Tongue (tissue), 2 donors: ENCODE measurements around the gene HTR2C. TPM values are rescaled to one million over a fixed set of nuclear protein-coding genes. Genes with fewer than 3 reads are reported as not detected.
"Not testable (repeated sequence)": the region's sequence is repeated elsewhere in the genome, so short reads cannot be mapped to it uniquely, and the experiment has no call there.

Experiments used
- DNase-seq: peaks from one replicate; pipeline ENCODE4 v3.0.0-alpha.2; 2015
- total RNA-seq: library from RNA; depleted of rRNA; stranded (reverse); fragments of >200 nt; gene quantifications from one replicate; pipeline ENCODE4 v1.2.3, GENCODE V29; 2014

Gene HTR2C
- not detected for total RNA-seq

DNA sequence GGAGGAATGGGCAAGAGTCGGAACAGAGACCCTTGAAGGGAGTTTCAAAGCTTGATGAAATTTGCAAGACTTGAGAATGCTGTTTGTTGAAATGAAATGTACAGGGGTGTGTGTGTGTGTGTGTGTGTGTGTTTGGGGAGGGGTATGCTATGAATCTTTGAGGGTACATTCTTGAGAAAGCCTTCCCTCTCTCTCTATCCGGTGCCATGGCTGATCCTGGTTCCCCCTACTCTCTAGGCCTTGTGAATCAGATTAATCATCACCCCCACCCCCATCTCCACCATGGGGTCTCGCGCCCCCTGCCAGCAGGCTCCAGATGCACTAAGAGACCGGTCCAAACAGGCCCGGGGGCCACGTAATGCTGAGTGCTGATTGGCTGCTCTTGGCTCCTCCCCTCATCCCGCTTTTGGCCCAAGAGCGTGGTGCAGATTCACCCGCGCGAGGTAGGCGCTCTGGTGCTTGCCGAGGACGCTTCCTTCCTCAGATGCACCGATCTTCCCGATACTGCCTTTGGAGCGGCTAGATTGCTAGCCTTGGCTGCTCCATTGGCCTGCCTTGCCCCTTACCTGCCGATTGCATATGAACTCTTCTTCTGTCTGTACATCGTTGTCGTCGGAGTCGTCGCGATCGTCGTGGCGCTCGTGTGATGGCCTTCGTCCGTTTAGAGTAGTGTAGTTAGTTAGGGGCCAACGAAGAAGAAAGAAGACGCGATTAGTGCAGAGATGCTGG is at the start of gene HTR2C:
Gene HTR2C (plus strand): TSS at position 441 of the 729 bp plus-strand sequence. CDS start 142,851 bp downstream, outside the sequence.
- no peak for DNase-seq

DNA sequence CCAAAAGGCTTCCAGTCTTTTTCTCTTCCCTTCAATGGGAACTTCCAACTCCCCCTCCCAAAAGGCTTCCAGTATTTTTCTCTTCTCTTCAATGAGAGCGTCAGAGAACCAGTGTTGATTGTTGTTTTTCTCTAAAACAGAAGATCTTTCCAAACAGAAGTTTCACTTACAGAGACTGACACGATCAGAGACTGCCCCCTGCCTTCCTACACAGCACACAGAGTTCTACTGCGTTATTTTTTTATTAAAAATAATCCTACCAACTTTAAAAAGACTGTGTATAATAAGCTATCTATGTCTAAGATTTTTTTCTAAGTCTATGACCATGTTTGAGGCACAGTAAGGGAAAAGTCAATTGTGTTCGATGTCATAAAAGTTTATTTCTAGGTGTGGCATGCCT is 3.5 kb upstream of the HTR2C start:
- no peak for DNase-seq

DNA sequence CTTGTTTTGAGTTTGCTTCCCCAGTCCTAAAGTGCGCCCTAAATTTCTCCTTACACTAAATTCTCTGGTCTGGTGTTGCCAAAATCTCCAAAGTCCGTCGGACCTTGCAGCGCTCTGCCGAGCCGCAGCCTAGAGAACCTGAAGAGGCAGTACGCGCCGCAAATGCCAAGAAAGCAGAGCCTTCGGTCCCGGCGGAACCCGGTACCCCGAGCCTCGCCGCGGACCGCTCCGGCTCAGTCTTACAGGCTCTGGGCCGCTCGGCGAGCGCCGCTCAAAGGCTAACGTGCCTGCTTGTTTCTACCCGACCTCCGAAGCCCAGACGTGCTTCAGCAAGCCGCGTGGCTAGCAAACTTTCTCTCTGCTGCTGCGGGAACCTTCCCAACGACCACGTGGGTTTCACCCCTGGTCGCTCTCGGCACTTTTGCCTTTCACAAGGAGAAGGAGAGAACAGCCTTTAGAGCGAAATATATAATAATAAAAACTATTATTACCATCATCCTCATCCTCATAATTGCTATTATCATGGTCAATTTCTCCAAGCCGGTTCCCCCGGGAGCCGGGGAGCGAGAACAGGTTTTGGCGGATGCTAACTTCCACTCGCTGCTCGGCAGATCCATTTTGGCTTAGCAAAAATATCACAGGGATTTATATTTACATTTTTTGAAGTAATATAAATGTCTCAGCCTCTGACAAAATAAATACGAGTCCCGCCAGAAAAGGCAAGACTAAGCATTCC is 2.2 kb upstream of the HTR2C start:
- DNase-seq: no peak

DNA sequence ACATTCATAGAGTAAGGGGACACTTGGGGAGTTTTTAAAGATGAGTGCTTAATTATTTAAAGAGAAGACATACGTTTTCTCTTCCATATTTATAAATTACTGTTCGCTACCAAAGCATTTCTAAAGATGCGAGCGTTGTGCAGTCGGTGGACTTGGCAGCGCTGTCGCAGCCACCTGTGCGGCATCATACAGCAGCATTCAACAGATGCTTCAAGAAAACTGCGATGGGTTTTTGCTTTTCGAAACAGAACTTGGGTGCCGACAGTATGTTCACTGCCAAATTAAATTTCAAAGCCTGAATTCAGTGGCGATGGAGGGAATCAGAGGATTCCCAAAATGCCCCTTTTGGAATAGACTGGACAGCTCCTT is 1.6 kb upstream of the HTR2C start:
- no peak for DNase-seq

DNA sequence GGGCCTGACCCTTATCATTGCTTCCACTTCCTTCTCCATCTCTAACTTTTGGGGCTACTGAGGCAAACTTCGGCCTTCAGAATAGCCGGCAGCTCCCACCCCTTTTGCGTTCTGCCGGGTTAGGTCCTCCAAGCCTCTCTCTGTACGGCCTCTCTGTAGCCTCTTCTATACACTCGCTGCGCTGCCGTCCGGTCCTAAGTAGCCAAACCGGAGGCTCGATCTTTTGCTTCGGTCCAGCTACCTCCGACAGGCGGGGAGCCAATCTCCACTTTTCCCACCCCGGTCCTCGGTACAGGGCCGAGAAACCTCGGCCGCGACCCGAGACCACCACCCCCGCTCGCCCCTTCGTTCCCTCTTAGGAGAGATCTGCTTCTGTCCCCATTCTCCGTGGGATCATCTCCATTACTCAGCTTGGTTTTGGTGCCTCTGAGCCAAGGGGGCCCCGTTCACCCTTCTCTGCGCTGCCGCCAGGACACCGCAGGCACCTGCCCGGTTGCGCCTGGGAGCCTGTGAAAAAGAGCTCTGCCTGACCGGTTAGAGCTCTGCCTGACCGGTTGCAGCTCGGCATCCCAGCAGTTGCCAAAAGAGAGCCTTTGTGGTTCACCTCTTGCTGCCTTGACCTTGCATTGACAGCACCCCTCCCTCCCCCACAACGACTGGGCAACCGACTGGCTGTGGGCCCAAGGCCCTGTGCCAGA is 1.0 kb upstream of the HTR2C start:
- no peak for DNase-seq

DNA sequence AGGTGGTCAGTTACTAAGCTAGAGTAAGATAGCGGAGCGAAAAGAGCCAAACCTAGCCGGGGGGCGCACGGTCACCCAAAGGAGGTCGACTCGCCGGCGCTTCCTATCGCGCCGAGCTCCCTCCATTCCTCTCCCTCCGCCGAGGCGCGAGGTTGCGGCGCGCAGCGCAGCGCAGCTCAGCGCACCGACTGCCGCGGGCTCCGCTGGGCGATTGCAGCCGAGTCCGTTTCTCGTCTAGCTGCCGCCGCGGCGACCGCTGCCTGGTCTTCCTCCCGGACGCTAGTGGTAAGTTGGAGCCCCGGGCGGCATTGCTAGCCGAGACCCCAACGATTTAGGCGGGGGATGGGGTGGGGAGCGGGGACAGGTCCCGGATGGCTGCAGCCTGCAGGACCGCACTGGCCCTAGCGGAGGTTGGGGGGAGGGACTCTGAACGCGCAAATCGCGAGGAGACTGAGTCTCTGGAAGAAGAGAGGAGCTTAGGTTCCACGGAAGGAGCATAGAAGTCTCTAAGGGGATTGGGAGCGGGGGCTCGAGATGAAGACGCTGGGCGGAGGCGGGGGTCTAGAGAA is 573 bp downstream of the HTR2C start:
- no peak for DNase-seq

DNA sequence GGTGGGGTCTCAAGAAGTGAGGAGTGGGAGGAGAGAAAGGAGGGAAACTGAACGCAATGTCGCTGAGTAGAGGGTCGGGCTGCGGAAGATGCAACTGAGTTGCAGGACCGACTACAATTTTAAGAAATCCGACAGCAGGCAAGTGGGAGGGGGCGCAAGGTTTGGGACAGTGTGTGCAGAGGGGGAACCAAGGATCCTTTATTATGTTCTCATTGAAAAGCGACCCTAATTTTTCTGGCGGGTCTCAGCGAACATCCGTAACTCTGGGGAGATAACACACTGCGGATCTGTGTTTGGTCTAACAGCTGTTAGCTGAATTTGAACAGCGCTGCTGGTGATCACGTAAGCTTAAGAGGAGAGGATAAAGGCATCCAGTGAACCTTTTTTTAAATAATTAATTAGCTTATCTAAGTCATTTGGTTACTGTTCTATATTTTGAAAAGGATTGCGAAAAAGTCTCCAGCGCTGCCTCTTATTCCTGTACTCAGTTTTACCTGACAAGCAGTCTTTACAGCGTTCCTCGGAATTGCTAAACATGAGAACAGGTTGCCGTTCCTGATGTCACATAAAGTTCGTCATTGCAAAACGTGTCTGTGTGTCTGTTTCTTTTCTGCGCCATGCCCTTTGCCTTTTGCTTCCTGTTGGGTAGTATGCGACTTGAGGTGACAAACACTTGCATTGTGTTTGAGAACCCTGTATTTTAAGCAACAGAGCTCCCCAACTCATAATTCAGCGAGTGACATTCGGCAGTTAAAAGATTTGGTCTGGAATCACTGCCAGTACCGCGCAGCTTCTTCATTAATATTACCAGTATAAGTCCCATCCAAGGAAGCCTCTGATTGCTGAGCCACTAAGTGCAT is 1.3 kb downstream of the HTR2C start:
- no peak for DNase-seq

DNA sequence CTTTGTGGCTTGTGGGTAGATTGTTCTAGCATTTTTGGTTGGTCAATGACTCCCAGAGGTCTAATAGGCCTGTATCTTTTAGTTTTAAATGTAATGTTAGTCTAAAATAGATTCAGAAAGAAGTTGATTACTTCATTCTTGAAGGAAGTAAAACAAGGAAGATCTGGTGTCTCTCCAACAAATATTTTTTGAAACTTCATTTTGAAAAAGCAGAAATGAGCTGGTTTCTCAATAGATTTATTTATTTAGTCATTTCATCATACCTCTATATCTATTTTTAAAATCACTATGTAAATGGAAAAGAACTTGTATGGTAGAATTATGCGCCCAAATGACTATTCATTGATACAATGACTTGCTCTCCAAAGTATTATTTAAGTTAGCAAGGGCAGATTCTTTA is 7.2 kb downstream of the HTR2C start:
- DNase-seq: no peak

DNA sequence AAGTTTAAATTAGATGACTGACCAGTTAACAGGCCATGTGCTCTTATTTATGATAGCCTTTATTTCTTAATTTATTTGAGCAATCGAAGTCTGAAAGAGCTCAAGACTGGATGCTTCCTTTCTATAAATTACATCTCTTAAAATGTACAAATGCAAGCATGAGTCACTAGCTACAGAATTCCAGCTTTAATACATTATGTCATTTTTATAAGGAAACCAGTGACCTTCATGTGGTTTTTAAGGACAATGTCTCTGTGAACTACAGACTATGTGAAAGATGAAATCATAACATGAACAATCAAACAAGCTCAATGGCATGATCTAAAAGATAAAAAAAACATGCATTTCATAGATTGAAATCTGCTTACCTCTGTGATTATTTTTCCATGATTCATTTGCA is 15.4 kb downstream of the HTR2C start:
- no peak for DNase-seq

DNA sequence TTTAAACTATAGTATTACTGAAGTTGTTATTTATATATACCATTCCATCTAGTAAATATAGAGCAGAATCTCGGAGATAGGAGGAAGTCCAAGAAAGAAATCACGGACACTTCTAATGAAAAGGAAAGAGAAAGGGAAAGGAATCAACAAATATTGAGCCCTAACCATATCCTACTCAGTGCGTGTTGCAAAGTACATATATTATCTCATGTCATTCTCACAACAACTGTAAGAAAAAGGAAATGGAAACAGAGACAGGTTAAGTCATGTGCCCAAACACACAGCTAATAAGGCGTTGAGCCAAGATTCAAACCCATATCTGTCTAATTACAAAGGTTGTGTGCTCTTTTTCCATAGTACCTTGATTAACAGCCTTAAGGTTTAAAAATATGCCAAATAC is 16.0 kb downstream of the HTR2C start:
- DNase-seq: no peak

DNA sequence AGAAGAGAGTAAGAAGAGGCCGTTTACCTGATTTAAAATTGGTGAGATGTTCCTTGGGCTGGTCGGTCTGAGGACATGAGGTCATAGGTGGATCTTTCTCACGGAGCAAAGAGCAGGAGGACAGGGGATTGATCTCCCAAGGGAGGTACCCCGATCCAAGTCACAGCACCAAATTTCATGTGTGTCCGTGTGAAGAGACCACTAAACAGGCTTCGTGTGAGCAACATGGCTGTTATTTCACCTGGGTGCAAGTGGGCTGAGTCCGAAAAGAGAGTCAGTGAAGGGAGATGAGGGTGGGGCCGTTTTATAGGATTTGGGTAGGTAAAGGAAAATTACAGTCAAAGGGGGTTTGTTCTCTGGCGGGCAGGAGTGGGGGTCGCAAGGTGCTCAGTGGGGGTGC is 22.7 kb downstream of the HTR2C start:
- DNase-seq: not testable (repeated sequence)

DNA sequence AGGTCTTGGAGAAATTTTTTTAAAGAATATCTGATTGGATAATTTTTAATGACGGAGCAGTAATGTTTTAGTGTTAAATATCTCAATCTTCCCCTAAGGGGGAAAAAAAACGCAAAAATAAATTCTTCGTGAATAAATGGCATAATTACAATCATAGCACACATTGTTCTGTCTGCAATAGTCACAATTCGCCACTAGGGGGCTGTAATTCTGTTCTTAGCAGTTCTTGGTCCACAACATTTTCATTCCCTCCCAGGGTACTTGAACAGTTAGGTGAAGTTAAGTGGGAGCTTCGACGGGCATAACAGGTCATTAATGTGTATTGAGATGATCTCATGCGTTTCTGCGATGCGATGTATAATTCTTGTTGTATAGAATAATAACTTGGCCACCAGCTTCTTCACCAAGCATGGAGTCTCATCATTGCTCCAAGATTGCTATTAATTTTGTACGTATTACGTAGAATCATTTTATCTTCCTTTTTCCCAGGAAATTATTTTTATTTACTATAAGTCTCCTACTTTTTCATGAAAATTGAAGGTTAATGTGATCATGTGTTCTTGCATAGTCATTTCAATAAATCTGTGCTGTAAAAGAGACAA is 27.2 kb downstream of the HTR2C start:
- DNase-seq: peak; percentile 48

DNA sequence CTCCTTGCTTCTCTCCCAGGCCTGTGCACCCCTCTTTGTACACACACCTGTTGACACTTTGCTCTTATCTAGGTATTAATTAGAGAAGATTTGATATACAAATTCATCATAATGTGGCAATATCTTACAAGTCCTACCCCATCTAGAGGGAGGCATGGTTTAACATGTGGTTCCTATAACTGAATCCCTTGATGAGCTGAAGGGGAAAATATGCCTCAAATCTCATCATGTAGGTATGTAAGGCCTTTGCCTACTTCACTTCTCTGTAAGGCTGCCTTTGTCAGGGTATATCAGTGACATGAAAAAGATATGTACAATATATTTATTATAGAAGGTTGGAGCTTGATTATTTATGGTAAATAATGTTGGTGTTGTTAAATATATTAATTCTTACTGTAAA is 31.9 kb downstream of the HTR2C start:
- DNase-seq: no peak

DNA sequence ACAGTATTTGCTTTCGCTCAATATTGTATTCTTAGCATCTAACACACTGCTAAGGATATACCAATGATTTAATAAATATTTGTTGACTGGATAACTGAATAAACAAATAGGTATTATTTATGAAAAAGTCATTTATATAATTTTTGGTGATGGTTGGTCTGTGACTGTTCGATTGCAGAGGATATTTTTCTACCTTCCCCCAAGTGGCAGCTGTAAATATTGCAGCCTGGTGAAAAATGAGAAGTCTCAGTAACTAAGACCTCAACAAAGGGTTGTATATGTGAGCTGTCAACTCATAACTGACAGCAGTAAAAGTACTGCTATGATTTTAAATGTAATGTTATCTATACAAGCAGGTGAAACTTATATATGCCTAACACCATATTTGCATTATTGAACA is 36.0 kb downstream of the HTR2C start:
- no peak for DNase-seq

DNA sequence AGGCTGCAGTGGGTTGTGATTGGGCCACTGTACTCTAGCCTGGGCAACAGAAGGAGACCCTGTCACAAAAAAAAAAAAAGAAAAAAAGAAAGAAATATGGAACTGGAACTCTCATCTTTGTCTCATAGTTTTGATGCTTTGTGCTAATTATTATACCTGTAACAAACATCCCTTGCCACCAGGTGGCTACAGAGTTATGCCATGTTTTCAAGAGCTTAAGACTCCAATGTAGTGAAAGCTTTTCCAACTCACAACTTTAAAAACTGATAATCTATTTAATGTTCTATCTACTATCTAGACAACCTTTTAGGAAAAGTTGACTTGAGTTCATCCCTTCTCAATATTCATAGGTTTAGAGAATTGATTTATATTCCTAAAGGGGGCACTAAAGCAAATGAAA is 42.4 kb downstream of the HTR2C start:
- peak; percentile 22 for DNase-seq

DNA sequence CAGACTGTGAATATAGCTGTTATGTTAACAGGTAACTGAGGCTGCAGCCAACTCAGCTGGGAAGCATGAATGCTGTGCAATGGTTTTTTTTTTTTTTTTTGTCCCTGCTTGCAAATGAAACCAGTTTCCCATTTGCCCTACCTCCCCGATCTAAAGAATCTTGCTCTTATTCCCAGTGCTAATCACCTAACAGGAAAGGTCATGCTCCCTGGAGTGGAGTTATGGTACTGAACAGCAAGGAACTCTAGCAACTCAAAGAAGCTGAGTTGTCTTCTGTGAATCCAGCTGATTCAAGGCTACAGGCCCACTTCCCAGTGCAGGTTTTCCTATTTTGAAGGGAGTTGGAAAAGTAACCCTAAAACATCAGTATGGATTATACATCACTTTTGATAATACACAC is 52.1 kb downstream of the HTR2C start:
- DNase-seq: no peak

DNA sequence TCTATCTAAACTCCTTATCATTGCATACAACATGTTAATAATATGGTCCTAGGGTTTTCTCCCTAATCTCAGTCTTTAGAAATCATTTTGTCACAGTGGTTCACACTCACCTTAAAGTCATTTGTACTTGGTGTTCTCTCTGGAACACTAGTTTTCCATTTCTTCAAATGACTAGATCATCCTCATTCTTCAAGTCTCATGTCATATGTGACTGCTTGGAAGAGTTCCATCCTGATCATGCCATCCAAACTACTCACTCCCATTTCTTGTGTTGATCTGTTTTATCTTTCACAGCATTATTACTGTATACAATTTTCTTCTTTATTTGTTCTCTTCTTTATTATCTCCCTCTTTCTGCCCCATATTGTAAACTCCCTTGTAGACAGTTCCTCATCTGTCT is 66.5 kb downstream of the HTR2C start:
- no peak for DNase-seq

DNA sequence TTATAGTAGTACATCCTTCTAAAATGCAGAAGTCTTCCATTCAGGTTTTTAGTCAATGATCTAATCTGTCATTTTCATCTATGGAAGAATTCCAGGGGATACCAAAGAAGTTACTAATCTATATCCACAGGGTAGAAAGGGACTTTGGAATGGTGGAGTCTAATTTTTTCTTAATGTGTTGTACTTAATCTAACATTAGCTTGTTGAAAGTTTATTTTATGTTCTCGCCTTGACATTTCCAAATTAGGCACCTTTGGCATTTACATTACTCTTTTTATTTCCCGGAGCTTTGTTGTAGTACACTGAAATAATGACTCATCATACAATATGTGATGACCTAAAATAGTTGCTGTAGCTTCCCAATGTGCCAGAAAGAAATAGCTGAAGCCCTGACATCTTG is 91.5 kb downstream of the HTR2C start:
- DNase-seq: no peak

DNA sequence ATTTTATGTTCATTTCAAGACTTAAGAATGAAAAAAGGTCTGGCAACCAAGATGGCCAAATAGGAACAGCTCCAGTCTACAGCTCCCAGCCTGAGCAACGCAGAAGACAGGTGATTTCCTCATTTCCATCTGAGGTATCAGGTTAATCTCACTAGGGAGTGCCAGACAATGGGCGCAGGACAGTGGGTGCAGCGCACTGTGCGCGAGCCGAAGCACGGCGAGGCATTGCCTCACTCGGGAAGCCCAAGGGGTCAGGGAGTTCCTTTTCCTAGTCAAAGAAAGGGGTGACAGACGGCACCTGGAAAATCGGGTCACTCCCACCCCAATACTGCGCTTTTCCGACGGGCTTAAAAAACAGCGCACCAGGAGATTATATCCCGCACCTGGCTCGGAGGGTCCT is 116.6 kb downstream of the HTR2C start:
- DNase-seq: not testable (repeated sequence)

DNA sequence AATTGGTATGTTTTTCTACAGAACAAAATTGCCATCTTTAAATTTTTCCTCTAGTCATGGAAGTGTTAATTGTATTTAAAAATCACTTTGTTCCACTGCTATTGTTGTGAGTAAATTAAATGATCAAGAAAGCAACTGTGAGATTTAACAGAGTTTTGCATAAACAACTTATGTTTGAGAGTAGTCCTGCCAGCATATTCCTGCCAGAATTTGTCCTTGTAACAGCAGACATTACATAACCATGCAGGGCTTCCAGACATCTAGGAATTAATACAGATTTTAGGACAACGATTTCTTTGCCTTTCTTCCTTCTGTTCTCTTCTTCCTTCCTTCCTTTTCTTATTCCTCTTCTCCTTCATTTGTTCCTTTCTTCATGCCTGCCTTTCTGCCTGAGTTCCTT is 125.5 kb downstream of the HTR2C start:
- DNase-seq: no peak

DNA sequence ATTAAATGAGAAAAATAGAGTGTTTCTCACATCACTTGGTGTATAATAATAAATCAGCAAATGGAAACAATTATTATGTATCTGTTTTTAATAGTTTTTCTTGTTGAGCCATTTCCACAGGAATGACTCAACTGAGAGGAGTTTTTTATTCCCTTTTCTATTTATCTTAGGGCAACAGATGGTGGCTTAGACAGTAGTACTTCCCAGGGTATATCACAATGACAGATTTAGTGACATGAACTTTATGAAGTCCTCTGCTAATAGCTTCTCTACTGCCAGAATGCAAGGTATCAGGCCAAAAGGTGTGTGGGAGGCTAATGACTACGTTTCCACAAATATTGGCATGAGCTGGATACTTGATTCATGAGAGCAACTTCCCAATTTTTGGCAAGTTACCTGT is 126.7 kb downstream of the HTR2C start:
- DNase-seq: no peak

DNA sequence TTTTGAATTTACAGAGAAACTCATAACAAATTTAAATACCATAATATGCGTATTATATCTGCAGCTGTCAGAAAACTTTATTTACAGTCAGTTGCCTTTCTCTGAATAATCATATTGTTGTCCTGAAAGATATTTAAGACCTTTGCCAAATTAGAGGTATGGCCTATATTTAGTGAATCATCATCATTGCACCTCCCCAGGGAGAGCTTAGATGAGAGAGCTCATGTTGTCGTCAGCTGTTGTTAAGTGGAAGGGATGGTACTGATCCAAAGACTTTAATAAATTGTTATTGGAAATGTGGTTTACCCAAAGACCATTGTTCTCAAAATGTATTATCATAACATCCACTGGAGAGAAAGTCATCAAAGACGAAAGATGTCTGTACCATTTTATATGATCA is 128.6 kb downstream of the HTR2C start:
- DNase-seq: no peak
